ENCODE measurements around the gene METTL17.
"Not testable (repeated sequence)": the region's sequence is repeated elsewhere in the genome, so short reads cannot be mapped to it uniquely, and the experiment has no call there.

The METTL17 gene

GRCh38 chr14:20970983-20971704, 18.6 kb upstream of the METTL17 start:
- peak; percentile 93 for TF ChIP-seq CTCF (IDR thresholded peaks at IDR 0.05)
- Histone ChIP-seq H3K27ac (peak overlapping the region; percentile 73 to 92), H3K4me3 (peak overlapping the region; percentile 87)
- peak; percentile 88 for DNase-seq (ENCODE audit: low spot score)

- TF ChIP-seq CTCF (IDR thresholded peaks at IDR 0.05): no peak
- H3K27ac ChIP-seq: peak overlapping the region; percentile 73 to 92
- H3K4me3 ChIP-seq: peak overlapping the region; percentile 87
- no peak for DNase-seq (ENCODE audit: low spot score)
These were observed 18.1 kb upstream of the METTL17 start for GRCh38 chr14:20971705-20972021.

- H3K4me3 ChIP-seq: no peak overlapping the region
- no peak overlapping the region for H3K27ac ChIP-seq
- no peak for DNase-seq (ENCODE audit: low spot score)
- no peak for TF ChIP-seq CTCF (IDR thresholded peaks at IDR 0.05)
These were observed 16.3 kb upstream of the METTL17 start for GRCh38 chr14:20973501-20973900.

- Histone ChIP-seq H3K27ac (no peak overlapping the region), H3K4me3 (no peak overlapping the region)
- no peak for TF ChIP-seq CTCF (IDR thresholded peaks at IDR 0.05)
- DNase-seq (ENCODE audit: low spot score): no peak
These were observed 13.5 kb upstream of the METTL17 start for GRCh38 chr14:20976291-20976690.

- Histone ChIP-seq H3K27ac (no peak overlapping the region), H3K4me3 (no peak overlapping the region)
- TF ChIP-seq CTCF (IDR thresholded peaks at IDR 0.05): no peak
- no peak for DNase-seq (ENCODE audit: low spot score)
These were observed 11.1 kb upstream of the METTL17 start for GRCh38 chr14:20978687-20979086.

GRCh38 chr14:20980906-20981305, 8.9 kb upstream of the METTL17 start:
- no peak overlapping the region for H3K4me3 ChIP-seq
- TF ChIP-seq CTCF (IDR thresholded peaks at IDR 0.05): no peak
- no peak overlapping the region for H3K27ac ChIP-seq
- DNase-seq (ENCODE audit: low spot score): no peak

GRCh38 chr14:20982646-20983369, 7.0 kb upstream of the METTL17 start:
- no peak for TF ChIP-seq CTCF (IDR thresholded peaks at IDR 0.05)
- no peak overlapping the region for H3K4me3 ChIP-seq
- DNase-seq (ENCODE audit: low spot score): no peak
- no peak overlapping the region for H3K27ac ChIP-seq

- not testable (repeated sequence) for H3K27ac ChIP-seq; DNase-seq (ENCODE audit: low spot score); H3K4me3 ChIP-seq
These were observed 4.1 kb upstream of the METTL17 start for GRCh38 chr14:20985650-20986049.
